NCI-H226 (cell line): ENCODE measurements around the gene OLFM3.
A peak's percentile ranks its signal among the peaks of the same experiment; 100 is the strongest.

Experiments
- DNase-seq: peaks from one replicate; pipeline ENCODE4 v3.0.0-alpha.2; 2015

OLFM3 gene

DNA sequence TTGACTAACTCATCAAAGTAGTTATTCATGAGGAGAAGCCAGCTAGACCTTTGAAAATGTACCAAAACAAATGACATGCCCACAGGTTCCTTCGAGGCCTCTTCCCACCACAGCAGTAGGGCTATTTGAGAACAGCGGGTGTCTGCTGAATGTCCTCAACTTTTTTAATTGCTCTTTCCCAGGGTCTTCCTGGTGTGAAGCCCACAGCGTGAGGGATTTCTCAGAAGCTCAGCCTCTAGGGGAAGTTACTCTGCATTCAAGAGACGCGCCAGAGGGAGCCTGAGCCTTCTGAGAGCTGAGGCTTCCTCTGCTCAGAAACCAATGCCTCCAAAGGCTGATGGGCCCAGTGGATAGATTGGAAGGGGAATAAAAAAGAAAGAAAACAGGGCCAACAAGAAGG, 153.6 kb downstream of the OLFM3 start:
- no peak for DNase-seq

GRCh38 chr1:101841824-101842223, 154.9 kb downstream of the OLFM3 start:
- no peak for DNase-seq

DNA sequence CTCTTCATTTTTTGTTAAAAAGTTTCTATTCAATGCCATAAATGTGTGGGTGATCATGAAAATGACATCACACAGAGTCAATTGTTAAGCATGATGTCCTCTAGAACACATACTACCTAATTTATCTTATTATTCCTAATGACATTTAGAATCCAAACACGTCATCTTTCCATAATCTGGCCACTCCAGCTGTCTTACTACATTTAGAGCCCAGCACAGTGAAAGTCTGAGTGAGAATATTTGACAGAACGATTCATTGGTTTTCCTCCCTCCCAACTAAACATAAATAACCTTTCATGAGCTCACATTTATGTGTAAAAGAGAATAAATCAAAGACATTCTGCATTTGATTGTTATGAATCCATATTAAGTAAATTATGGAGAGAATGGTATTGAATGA, 160.7 kb downstream of the OLFM3 start:
- no peak for DNase-seq

DNA sequence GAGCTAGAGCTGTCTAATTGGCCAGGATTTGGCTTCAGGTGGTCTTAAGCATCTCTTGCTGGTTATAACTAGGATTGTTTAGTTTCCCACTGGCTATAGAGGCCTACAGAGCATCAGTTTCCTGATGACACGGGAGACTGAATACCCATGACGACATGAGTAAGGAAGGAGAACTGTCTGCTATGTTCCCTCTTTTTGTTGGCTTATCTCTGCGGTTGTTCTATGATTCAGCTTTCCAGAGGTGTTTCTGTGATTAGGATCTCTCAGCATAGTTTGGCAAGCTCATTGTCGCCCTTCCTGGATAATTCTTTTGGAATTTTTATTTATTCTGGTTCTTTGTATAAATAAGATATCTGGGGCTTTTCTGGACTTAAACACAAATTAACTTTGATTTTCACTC, 163.4 kb downstream of the OLFM3 start:
- no peak for DNase-seq

GRCh38 chr1:101826416-101826815, 170.3 kb downstream of the OLFM3 start:
- no peak for DNase-seq

GRCh38 chr1:101820071-101820470, 176.7 kb downstream of the OLFM3 start:
- no peak for DNase-seq

DNA sequence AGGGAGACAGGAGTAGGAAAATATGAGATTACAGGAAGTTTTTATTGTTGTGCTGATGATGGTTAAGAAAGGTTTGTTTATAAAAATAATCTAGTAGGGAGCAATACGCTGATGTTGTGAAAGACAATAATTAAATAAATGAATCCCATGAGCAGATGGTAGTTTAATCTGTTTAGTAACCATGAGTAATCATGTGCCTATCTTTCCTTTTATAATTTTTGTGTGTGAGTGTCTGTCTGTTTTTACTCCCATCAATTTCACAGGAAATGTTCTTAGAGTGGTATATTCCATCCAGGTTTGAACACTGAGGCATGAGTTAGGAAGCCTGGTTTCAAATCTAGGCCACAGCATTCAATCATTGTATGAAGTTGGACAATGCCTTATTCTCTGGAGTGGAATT, 180.5 kb downstream of the OLFM3 start:
- DNase-seq: no peak

DNA sequence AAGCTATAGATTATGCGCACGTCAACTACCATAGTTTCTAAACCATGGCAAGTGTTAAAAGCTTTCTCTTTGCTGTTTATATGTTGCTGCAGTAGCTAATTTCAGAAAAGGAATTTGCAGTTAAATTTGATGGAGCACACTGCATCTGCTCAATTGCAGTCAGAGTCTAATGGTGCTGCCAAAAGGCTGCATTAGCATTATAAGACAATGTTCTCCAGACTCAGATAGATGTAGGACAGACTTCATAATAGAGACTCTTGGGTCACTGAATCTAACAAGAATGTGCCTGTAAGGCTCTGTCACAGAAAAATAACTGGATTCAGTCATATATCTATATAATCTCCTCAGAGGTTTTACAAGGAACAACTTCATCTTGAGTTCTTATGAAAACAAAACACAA, 198.3 kb downstream of the OLFM3 start:
- DNase-seq: no peak

GRCh38 chr1:101797722-101798121, 199.0 kb downstream of the OLFM3 start:
- no peak for DNase-seq

DNA sequence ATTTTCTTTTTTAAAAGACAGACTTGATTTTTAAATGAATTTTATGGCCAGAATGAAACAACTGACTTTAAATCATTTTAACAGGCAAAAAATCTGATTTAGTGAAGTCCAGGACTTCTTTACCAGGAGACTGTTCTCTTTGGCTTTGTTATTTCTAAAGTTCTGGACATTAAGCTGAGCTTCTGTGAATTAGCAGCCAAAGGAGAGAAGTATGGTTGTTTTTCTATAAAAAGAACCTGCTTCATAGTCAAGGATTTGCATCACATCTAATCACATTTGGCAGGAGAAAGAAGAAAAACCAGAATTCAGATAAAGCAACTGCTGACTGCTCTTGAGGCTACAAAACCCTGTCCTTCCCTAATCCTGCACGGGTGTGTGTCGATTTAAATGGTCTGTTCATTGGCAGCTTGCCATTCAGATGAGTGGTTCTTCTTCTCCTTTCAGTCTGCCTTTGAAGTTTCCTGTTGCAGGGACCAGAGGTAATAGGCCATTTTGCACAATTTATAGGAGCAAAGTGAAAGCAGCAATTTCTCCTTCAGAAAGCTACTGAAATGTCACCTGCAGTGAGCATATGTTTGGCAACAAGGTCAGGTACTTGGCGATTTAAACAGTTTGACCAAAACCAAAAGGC, 215.4 kb downstream of the OLFM3 start:
- DNase-seq: peak; percentile 5

DNA sequence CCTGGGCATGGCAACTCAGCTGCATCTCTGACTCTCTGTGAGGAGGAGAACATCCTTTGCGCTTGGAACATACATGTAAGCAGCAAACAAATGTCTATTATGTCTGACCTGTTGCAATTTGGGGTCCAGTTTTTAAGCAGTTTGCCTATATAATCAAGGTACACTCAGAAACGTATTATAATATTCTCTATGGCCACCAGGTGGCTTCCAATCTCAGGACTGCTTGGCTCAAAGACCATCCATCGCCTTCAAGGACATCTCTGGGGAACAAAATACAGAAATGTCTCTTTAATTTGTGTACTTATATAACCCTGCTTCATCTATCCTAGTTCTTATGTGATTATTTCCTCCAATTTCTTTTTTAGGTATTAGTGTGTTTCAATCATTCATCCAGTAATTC, 227.2 kb downstream of the OLFM3 start:
- no peak for DNase-seq

GRCh38 chr1:101757985-101758384, 238.7 kb downstream of the OLFM3 start:
- DNase-seq: peak; percentile 6

DNA sequence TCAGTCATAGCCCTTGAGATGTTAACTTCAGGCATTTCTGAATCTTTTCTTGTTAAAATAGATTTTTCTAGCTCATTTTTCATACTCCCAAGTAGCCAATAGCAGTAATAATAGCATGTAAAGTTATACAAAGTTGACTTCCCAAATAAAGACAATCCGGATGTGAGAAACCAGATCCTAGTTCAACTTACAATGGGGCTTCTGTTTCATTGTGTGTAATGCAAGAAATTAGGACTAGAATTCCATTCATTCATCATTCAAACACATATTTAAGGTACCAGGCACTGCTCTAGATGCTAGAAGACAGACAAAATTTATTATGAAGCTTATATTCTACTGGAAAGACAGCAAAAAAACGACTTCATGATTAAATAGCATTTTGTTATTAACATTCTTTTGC, 240.3 kb downstream of the OLFM3 start:
- DNase-seq: no peak
